ENCODE measurements around the gene MAPKBP1. TPM values are rescaled to one million over a fixed set of nuclear protein-coding genes. Genes with fewer than 3 reads are reported as not detected.

The MAPKBP1 gene
- total RNA-seq, 1 experiment from 2014 or later = 9.9 TPM

DNA sequence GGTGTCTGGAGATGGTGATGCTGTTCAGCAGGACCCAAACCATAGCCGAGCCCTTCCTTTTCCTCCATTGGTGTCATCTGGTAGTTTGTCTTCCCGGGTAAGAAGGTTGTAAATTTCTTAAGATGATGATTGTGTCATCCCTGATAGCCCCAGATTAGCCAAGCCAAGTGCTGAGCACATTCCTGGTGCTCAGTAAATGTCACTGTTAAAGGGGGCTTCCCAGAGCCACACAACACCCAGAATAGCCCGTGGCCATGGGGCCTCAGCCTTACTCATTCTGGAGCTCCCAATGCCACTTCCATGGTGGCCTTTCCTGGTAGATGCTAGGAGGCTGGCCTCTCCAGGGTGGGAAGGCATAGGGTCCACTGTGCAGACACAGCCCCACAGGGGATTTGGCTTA is 59.8 kb downstream of the MAPKBP1 start:
- no TSS peak for BruUV-seq (replicated peaks)
- CTCF ChIA-PET = no interaction called here
- peaks cover 8% of the 10 kb centered on the region for H3K4me1 Mint-ChIP-seq (ENCODE audit: low read depth, unreplicated experiment)

DNA sequence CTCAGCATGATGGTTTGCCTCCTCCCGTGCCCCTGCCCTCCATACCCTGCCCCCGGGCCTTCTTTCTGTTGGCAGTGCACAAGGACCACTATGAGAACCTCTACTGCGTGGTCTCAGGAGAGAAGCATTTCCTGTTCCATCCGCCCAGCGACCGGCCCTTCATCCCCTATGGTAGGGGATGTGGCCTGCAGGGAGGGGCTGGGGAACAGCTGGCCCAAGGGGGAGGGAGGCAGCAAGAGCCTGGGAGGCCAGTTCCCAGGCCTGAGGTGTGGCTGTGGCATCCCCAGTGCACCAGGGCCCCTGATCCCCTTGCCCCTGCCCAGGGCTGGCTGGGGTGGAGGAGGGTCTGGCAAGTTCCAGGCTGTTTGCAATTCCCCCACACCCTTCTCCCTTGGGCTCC is 61.8 kb downstream of the MAPKBP1 start:
- no peak overlapping the region for H3K4me3 Mint-ChIP-seq (ENCODE audit: low read depth, unreplicated experiment)
- intact Hi-C loops (cut with micrococcal nuclease; ENCODE audit: unreplicated experiment) = no loop called here
- TF ChIP-seq, protein P1, sequence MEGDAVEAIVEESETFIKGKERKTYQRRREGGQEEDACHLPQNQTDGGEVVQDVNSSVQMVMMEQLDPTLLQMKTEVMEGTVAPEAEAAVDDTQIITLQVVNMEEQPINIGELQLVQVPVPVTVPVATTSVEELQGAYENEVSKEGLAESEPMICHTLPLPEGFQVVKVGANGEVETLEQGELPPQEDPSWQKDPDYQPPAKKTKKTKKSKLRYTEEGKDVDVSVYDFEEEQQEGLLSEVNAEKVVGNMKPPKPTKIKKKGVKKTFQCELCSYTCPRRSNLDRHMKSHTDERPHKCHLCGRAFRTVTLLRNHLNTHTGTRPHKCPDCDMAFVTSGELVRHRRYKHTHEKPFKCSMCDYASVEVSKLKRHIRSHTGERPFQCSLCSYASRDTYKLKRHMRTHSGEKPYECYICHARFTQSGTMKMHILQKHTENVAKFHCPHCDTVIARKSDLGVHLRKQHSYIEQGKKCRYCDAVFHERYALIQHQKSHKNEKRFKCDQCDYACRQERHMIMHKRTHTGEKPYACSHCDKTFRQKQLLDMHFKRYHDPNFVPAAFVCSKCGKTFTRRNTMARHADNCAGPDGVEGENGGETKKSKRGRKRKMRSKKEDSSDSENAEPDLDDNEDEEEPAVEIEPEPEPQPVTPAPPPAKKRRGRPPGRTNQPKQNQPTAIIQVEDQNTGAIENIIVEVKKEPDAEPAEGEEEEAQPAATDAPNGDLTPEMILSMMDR (IDR thresholded peaks at IDR 0.05; ENCODE audit: unreplicated experiment) = no peak
- H3K27ac Mint-ChIP-seq (ENCODE audit: unreplicated experiment) = no peak overlapping the region
- no peaks in the 10 kb centered on the region for H3K9me3 Mint-ChIP-seq (ENCODE audit: low read depth, unreplicated experiment)
- H3K27me3 Mint-ChIP-seq (ENCODE audit: unreplicated experiment) = no peaks in the 10 kb centered on the region
- peaks cover 8% of the 10 kb centered on the region for H3K4me1 Mint-ChIP-seq (ENCODE audit: low read depth, unreplicated experiment)
- no TSS peak for BruUV-seq (replicated peaks)
- CTCF ChIA-PET = no interaction called here
- no peak for DNase-seq
- H3K36me3 Mint-ChIP-seq (ENCODE audit: insufficient read depth, unreplicated experiment) = peaks cover 22% of the 10 kb centered on the region

More for the DNA sequence above, 59.8 kb downstream of the MAPKBP1 start:
- DNase-seq = no peak
- intact Hi-C loops (cut with micrococcal nuclease; ENCODE audit: unreplicated experiment) = no loop called here
- Mint-ChIP-seq H3K27ac (ENCODE audit: unreplicated experiment) (peak overlapping the region; percentile 63), H3K27me3 (ENCODE audit: unreplicated experiment) (no peaks in the 10 kb centered on the region), H3K36me3 (ENCODE audit: insufficient read depth, unreplicated experiment) (peaks cover 22% of the 10 kb centered on the region), H3K4me3 (ENCODE audit: low read depth, unreplicated experiment) (no peak overlapping the region), H3K9me3 (ENCODE audit: low read depth, unreplicated experiment) (no peaks in the 10 kb centered on the region)
- TF ChIP-seq, protein P1 (IDR thresholded peaks at IDR 0.05; ENCODE audit: unreplicated experiment) = no peak

DNA sequence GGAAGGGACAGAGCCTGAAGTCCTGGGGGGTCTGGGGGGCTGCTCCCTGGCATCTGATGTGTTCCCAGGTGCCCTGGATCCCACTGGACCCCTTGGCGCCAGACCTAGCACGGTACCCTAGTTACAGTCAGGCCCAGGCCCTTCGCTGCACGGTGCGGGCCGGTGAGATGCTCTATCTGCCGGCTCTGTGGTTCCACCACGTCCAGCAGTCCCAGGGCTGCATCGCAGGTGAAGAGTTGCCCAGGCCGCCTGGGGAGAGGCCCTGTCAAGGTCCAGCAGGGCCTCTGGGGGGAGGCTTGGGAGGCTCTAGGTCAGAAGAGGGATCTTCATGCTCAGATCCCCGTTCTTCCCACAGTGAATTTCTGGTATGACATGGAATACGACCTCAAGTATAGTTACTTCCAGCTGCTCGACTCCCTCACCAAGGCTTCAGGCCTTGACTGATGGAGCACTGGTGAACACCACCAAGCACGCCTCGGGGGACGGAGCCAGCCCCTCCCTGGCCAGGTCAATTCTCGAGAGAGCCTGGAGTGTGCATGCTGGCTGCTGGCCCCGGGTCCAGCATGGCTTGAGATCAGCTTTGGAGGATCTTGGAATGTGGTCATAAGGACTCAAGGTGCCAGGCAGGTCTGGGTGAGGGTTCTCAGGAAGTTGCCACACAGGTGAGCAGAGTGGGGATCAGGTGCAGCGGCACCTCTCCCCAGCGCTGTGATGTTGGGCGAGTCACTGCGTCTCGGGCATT is 62.6 kb downstream of the MAPKBP1 start:
- CTCF ChIA-PET = no interaction called here
- TF ChIP-seq, protein P1 (IDR thresholded peaks at IDR 0.05; ENCODE audit: unreplicated experiment) = no peak
- peaks cover 8% of the 10 kb centered on the region for H3K4me1 Mint-ChIP-seq (ENCODE audit: low read depth, unreplicated experiment)
- no peak for DNase-seq
- H3K27ac Mint-ChIP-seq (ENCODE audit: unreplicated experiment) = no peak overlapping the region
- no TSS peak for BruUV-seq (replicated peaks)
- H3K27me3 Mint-ChIP-seq (ENCODE audit: unreplicated experiment) = no peaks in the 10 kb centered on the region
- no peaks in the 10 kb centered on the region for H3K9me3 Mint-ChIP-seq (ENCODE audit: low read depth, unreplicated experiment)
- H3K4me3 Mint-ChIP-seq (ENCODE audit: low read depth, unreplicated experiment) = no peak overlapping the region
- intact Hi-C loops (cut with micrococcal nuclease; ENCODE audit: unreplicated experiment) = no loop called here
- peaks cover 22% of the 10 kb centered on the region for H3K36me3 Mint-ChIP-seq (ENCODE audit: insufficient read depth, unreplicated experiment)

DNA sequence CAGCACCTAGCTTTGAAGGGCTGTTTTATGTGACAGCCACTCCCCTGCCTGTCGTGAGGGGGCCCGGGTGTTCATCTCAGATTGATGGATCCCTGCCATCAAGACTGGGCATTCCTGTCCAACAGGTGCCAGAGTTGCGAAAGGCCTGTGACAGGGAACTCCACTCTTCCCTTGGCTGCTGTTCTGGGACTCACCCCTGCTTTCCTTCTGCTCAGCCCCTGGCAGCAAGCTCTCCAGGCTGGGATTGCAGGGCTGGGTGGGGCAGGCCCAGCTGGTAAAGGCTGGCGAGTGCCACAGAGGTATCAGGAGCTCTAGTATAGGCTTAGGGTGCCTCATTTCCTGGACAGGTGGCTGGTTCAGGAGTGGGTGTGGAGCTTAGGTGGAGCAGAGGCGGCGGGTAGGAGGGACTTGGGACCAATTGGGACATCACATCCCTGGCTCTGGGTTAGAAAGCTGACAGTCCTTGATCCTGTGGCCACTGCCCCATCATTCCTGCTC is 64.2 kb downstream of the MAPKBP1 start, which contains the start of gene PLA2G4B:
Gene PLA2G4B, plus strand, starts transcription at position 448 of the 498 bp plus-strand sequence. CDS start 67 bp downstream, outside the sequence.
- no TSS peak for BruUV-seq (replicated peaks)
- H3K4me3 Mint-ChIP-seq (ENCODE audit: low read depth, unreplicated experiment) = no peak within 1 kb of the TSS
- no peaks in the 10 kb centered on the region for H3K27me3 Mint-ChIP-seq (ENCODE audit: unreplicated experiment)
- DNase-seq = peak; percentile 82
- intact Hi-C loops (cut with micrococcal nuclease; ENCODE audit: unreplicated experiment) = no loop called here
- H3K4me1 Mint-ChIP-seq (ENCODE audit: low read depth, unreplicated experiment) = peaks cover 6% of the 10 kb centered on the region
- H3K27ac Mint-ChIP-seq (ENCODE audit: unreplicated experiment) = no peak within 1 kb of the TSS
- H3K9me3 Mint-ChIP-seq (ENCODE audit: low read depth, unreplicated experiment) = no peaks in the 10 kb centered on the region
- H3K36me3 Mint-ChIP-seq (ENCODE audit: insufficient read depth, unreplicated experiment) = peaks cover 17% of the 10 kb centered on the region
- TF ChIP-seq, protein P1 (IDR thresholded peaks at IDR 0.05; ENCODE audit: unreplicated experiment) = no peak
- CTCF ChIA-PET = interaction anchor here (0.6 to 0.9 kb wide), 6 partner anchors 11 to 1561 kb away, joined by 3 to 6 read pairs (median 3); partner anchors contain the start of genes EHD4 and MAPKBP1

All from Calu3 (cell line).